K562 (cell line): ENCODE data around the gene DEFB124. TPM values are rescaled to one million over a fixed set of nuclear protein-coding genes. Genes with fewer than 3 reads are reported as not detected.

Source experiments
- ARHGAP35 ChIP-seq: fragments of 450-650 bp; IDR thresholded peaks from 2 replicates; pipeline ENCODE4 v1.6.1; 2018; ENCODE audit not compliant: partially characterized antibody
- GMEB1 ChIP-seq: fragments of 250-450 bp; sonication (Bioruptor Pico); IDR thresholded peaks from 2 replicates; pipeline ENCODE4 v1.4.0; 2020; ENCODE audit warnings: mild to moderate bottlenecking
- HMGXB4 ChIP-seq: sonication (generic); formaldehyde crosslinking; IDR thresholded peaks from 2 replicates; pipeline ENCODE4 v1.8.1; 2023; ENCODE audit warnings: mild to moderate bottlenecking, missing genetic modification reagents
- SIRT6 ChIP-seq: IDR thresholded peaks from one replicate; pipeline ENCODE4 v1.6.1; 2012; ENCODE audit warnings: low read depth, mild to moderate bottlenecking, control low read depth, inconsistent platforms, low read length, moderate library complexity
- SMARCB1 ChIP-seq: IDR thresholded peaks from 2 replicates; pipeline ENCODE4 v1.6.1; 2011; ENCODE audit warnings: improper control_type of control experiment, low read depth; ENCODE audit not compliant: insufficient read length
- SP1 ChIP-seq: sonication (generic); formaldehyde crosslinking; IDR thresholded peaks from 2 replicates; pipeline ENCODE4 v1.8.1; 2022; ENCODE audit warnings: mild to moderate bottlenecking, missing genetic modification reagents
- TAF9B ChIP-seq: fragments of 450-650 bp; IDR thresholded peaks from 2 replicates; pipeline ENCODE4 v1.6.1; 2018; ENCODE audit warnings: mild to moderate bottlenecking; ENCODE audit not compliant: partially characterized antibody
- TRIM24 ChIP-seq, 2 experiments: fragments of 450-650 bp; IDR thresholded peaks; 2 replicates each; pipeline ENCODE4 v1.6.1; 2016
- XRCC5 ChIP-seq: fragments of 200-400 bp; formaldehyde crosslinking; IDR thresholded peaks from 2 replicates; pipeline ENCODE4 v1.6.1; 2017; ENCODE audit warnings: low read depth, mild to moderate bottlenecking, low read length
- polyA plus RNA-seq, 8 experiments: library from polyadenylated mRNA; depleted of rRNA in 4 of 8; stranded (reverse) in 5 of 8; unstranded in 3 of 8; fragments of >200 nt; fragmentation: Nextera tagmentation in 2 of 8; fragmentation: Illumina TruSeq in 1 of 8; extraction: Ambion mirVana in 2 of 8; extraction: Trizol in 1 of 8; gene quantifications; 2 replicates each; pipeline versions ENCODE4 v1.2.1 to v1.2.3, GENCODE V29; 2011 to 2014; ENCODE audit warnings: inconsistent platforms in 1 of 8, missing spikeins in 1 of 8
- total RNA-seq, 7 experiments: library from RNA; depleted of rRNA in 6 of 7; stranded (reverse); fragments of >200 nt in 6 of 7; fragmentation: Illumina TruSeq in 2 of 7; extraction: Trizol in 2 of 7; gene quantifications; 2 replicates each; pipeline versions ENCODE4 v1.2.1 to v1.2.3, GENCODE V29; 2011 to 2021; ENCODE audit warnings: low replicate concordance in 1 of 7
- TF ChIP-seq, protein P1 (sequence below): fragments of 250-450 bp; sonication (Bioruptor Pico); IDR thresholded peaks from 2 replicates; pipeline ENCODE4 v1.4.0; 2020
- TF ChIP-seq, protein P2 (sequence below): fragments of 200-800 bp; sonication (Bioruptor generic); IDR thresholded peaks from 2 replicates; pipeline ENCODE4 v1.6.1; 2017; ENCODE audit warnings: missing genetic modification characterization, missing compliant biosample characterization
- TF ChIP-seq, protein P3 (sequence below): fragments of 450-650 bp; IDR thresholded peaks from 2 replicates; pipeline ENCODE4 v1.7.1; 2018; ENCODE audit warnings: mild to moderate bottlenecking, low read depth; ENCODE audit not compliant: partially characterized antibody

The DEFB124 gene
- total and polyA plus RNA-seq, 9 of the 15 experiments (the other 6 are each of a cell fraction or from before 2014, with no cell fraction given) = not detected

DNA sequence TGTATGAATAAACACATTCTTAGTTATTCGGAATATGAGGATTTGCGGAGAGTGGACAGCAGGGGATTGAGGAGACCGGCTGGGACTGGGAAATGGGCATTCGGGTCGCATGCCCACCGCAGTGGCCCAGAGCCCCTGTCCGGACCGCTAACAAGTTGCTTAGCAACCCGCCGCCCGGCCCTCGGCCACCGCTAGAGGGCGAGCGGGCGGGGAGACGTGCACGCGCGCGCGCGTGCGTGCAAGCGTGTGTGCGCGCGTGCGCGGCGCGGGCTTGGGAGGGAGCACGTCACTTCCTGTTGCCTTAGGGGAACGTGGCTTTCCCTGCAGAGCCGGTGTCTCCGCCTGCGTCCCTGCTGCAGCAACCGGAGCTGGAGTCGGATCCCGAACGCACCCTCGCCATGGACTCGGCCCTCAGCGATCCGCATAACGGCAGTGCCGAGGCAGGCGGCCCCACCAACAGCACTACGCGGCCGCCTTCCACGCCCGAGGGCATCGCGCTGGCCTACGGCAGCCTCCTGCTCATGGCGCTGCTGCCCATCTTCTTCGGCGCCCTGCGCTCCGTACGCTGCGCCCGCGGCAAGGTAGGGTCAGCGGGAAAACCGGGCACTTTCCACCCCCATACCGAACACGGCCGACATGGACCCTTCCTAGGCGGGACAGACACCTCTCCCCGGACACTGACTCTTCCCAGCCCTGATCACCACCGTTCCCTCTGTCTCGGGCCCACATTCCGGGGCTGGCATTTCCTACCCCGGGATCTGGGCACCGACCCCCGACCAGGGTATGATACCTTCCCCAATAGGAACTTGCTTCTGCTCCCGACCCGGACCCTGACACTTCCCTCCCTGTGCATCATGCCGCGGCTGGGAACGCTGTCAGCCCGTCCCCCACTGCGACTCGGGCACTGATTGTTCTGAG, 39.5 kb upstream of the DEFB124 start, which contains the start of gene HM13 (continued):
- TF ChIP-seq, protein P1, sequence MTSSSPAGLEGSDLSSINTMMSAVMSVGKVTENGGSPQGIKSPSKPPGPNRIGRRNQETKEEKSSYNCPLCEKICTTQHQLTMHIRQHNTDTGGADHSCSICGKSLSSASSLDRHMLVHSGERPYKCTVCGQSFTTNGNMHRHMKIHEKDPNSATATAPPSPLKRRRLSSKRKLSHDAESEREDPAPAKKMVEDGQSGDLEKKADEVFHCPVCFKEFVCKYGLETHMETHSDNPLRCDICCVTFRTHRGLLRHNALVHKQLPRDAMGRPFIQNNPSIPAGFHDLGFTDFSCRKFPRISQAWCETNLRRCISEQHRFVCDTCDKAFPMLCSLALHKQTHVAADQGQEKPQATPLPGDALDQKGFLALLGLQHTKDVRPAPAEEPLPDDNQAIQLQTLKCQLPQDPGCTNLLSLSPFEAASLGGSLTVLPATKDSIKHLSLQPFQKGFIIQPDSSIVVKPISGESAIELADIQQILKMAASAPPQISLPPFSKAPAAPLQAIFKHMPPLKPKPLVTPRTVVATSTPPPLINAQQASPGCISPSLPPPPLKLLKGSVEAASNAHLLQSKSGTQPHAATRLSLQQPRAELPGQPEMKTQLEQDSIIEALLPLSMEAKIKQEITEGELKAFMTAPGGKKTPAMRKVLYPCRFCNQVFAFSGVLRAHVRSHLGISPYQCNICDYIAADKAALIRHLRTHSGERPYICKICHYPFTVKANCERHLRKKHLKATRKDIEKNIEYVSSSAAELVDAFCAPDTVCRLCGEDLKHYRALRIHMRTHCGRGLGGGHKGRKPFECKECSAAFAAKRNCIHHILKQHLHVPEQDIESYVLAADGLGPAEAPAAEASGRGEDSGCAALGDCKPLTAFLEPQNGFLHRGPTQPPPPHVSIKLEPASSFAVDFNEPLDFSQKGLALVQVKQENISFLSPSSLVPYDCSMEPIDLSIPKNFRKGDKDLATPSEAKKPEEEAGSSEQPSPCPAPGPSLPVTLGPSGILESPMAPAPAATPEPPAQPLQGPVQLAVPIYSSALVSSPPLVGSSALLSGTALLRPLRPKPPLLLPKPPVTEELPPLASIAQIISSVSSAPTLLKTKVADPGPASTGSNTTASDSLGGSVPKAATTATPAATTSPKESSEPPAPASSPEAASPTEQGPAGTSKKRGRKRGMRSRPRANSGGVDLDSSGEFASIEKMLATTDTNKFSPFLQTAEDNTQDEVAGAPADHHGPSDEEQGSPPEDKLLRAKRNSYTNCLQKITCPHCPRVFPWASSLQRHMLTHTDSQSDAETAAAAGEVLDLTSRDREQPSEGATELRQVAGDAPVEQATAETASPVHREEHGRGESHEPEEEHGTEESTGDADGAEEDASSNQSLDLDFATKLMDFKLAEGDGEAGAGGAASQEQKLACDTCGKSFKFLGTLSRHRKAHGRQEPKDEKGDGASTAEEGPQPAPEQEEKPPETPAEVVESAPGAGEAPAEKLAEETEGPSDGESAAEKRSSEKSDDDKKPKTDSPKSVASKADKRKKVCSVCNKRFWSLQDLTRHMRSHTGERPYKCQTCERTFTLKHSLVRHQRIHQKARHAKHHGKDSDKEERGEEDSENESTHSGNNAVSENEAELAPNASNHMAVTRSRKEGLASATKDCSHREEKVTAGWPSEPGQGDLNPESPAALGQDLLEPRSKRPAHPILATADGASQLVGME (CRISPR knock-in tag) = peak; percentile 63; the same call in 1 of the 2 replicates
- TF ChIP-seq SP1 (0 out of 2 replicates have a peak, but pooled peaks have one; percentile 39), TAF9B (peak; percentile 23), HMGXB4 (CRISPR knock-in tag) (peak; percentile 84), GMEB1 (CRISPR knock-in tag) (peak; percentile 91), SMARCB1 (no peak), SIRT6 (no peak), TRIM24 (IDR thresholded peaks at IDR 0.05) (no peak), ARHGAP35 (no peak), XRCC5 (peak; percentile 87; the same call in 1 of the 2 replicates)
- TF ChIP-seq, protein P2, sequence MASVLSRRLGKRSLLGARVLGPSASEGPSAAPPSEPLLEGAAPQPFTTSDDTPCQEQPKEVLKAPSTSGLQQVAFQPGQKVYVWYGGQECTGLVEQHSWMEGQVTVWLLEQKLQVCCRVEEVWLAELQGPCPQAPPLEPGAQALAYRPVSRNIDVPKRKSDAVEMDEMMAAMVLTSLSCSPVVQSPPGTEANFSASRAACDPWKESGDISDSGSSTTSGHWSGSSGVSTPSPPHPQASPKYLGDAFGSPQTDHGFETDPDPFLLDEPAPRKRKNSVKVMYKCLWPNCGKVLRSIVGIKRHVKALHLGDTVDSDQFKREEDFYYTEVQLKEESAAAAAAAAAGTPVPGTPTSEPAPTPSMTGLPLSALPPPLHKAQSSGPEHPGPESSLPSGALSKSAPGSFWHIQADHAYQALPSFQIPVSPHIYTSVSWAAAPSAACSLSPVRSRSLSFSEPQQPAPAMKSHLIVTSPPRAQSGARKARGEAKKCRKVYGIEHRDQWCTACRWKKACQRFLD (CRISPR knock-in tag) = peak; percentile 97
- TF ChIP-seq, protein P3, sequence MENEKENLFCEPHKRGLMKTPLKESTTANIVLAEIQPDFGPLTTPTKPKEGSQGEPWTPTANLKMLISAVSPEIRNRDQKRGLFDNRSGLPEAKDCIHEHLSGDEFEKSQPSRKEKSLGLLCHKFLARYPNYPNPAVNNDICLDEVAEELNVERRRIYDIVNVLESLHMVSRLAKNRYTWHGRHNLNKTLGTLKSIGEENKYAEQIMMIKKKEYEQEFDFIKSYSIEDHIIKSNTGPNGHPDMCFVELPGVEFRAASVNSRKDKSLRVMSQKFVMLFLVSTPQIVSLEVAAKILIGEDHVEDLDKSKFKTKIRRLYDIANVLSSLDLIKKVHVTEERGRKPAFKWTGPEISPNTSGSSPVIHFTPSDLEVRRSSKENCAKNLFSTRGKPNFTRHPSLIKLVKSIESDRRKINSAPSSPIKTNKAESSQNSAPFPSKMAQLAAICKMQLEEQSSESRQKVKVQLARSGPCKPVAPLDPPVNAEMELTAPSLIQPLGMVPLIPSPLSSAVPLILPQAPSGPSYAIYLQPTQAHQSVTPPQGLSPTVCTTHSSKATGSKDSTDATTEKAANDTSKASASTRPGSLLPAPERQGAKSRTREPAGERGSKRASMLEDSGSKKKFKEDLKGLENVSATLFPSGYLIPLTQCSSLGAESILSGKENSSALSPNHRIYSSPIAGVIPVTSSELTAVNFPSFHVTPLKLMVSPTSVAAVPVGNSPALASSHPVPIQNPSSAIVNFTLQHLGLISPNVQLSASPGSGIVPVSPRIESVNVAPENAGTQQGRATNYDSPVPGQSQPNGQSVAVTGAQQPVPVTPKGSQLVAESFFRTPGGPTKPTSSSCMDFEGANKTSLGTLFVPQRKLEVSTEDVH = peak; percentile 86
